K562 (cell line): ENCODE measurements around the gene SAP30L. TPM values are rescaled to one million over a fixed set of nuclear protein-coding genes. Genes with fewer than 3 reads are reported as not detected.

Source experiments
- ATAC-seq: fragments of 200-7000 bp; cut with Tn5 transposase; 3 replicates; pipeline ENCODE4 v1.9.1; 2020; ENCODE audit warnings: moderate library complexity
- BruUV-seq: library from RNA; stranded (reverse); fragments of 400-500 nt; replicated peaks from 2 replicates; lab custom pipeline; 2021; lab: Mats Ljungman, UMichigan
- CTCF ChIA-PET: fragments of 300-600 bp; formaldehyde crosslinking; extraction: SDS; loops from one replicate; lab custom pipeline; 2021; ENCODE audit warnings: low intra/inter-chr PET ratio; lab: Yijun Ruan, JAX
- POLR2A ChIA-PET: fragments of 300-600, 350-650 bp; sonication (Branson Sonifier 250); formaldehyde crosslinking; extraction: SDS; loops from one replicate; lab custom pipeline; 2021; ENCODE audit warnings: antibody characterized with exemption, inconsistent platforms; lab: Yijun Ruan, JAX
- DNase-seq, 4 experiments: peaks; one replicate each; pipeline versions ENCODE4 v3.0.0 to v3.0.0-alpha.2; 2011 to 2018; ENCODE audit warnings: low spot score in 3 of 4, mixed read lengths in 3 of 4; ENCODE audit errors: extremely low read depth in 1 of 4
- FAIRE-seq: peaks from 2 replicates; lab custom pipeline; 2011; peaks lifted over from hg19 to GRCh38; lab: Jason Lieb, UNC
- H2AFZ ChIP-seq: 2 replicates; pipeline ENCODE4 v1.6.0; 2011; ENCODE audit warnings: low read depth, low read length, control low read depth, inconsistent platforms
- H3K27ac ChIP-seq: fragments of 200-600 bp; 3 replicates; pipeline ENCODE4 v1.8.0; 2011; ENCODE audit warnings: low read depth, mild to moderate bottlenecking, control low read depth, inconsistent platforms, low read length, moderate library complexity, mixed read lengths; ENCODE audit errors: extremely low read depth
- H3K27me3 ChIP-seq, 2 experiments: fragments of 300-600 bp in 1 of 2; 2 replicates in 1 of 2; 3 replicates in 1 of 2; pipeline versions ENCODE4 v1.6.0 to v1.8.0; 2011; ENCODE audit warnings: inconsistent platforms in 2 of 2, low read length in 2 of 2, mild to moderate bottlenecking in 1 of 2, mixed read lengths in 1 of 2, moderate library complexity in 1 of 2; ENCODE audit not compliant: control insufficient read depth in 2 of 2, insufficient read depth in 2 of 2
- H3K36me3 ChIP-seq: fragments of 300-600 bp; 3 replicates; pipeline ENCODE4 v1.8.0; 2011; ENCODE audit warnings: mild to moderate bottlenecking, low read length, inconsistent platforms; ENCODE audit not compliant: control insufficient read depth, insufficient read depth
- H3K4me1 ChIP-seq, 2 experiments: fragments of 200-600 bp in 1 of 2; replicated peaks in 1 of 2; 2 replicates in 1 of 2; 3 replicates in 1 of 2; pipeline versions ENCODE4 v1.5.1 to v1.8.0; 2011; ENCODE audit warnings: inconsistent platforms in 2 of 2, low read length in 2 of 2, mild to moderate bottlenecking in 1 of 2, mixed read lengths in 1 of 2, moderate library complexity in 1 of 2; ENCODE audit not compliant: control insufficient read depth in 2 of 2, insufficient read depth in 2 of 2
- H3K4me2 ChIP-seq: 2 replicates; pipeline ENCODE4 v1.6.1; 2011; ENCODE audit warnings: low read length, control low read depth, inconsistent platforms, mixed read lengths; ENCODE audit not compliant: insufficient read depth
- H3K4me3 ChIP-seq: fragments of 200-600 bp; sonication (generic), shearing (Covaris generic); 2 replicates; pipeline ENCODE4 v1.5.1; 2016; ENCODE audit warnings: control low read depth, inconsistent platforms
- H3K79me2 ChIP-seq: fragments of 200-600 bp; 3 replicates; pipeline ENCODE4 v1.8.0; 2011; ENCODE audit warnings: low read length, inconsistent platforms; ENCODE audit not compliant: control insufficient read depth, insufficient read depth
- H3K9ac ChIP-seq, 2 experiments: 2 replicates each; pipeline versions ENCODE4 v1.6.0 to v1.6.1; 2011; ENCODE audit warnings: low read depth in 2 of 2, low read length in 2 of 2, control low read depth in 1 of 2, inconsistent platforms in 1 of 2, mild to moderate bottlenecking in 1 of 2, mixed read lengths in 1 of 2; ENCODE audit not compliant: insufficient read depth in 1 of 2
- H3K9me1 ChIP-seq: one replicate; pipeline ENCODE4 v1.6.0; 2011; ENCODE audit warnings: inconsistent platforms, mild to moderate bottlenecking, low read length, moderate library complexity; ENCODE audit not compliant: control insufficient read depth, insufficient read depth
- H3K9me3 ChIP-seq: replicated peaks from 2 replicates; pipeline ENCODE4 v1.5.1; 2011; ENCODE audit warnings: low read depth, low read length, inconsistent platforms; ENCODE audit not compliant: control insufficient read depth, insufficient read depth
- H4K20me1 ChIP-seq: replicated peaks from 2 replicates; pipeline ENCODE4 v1.6.1; 2011; ENCODE audit warnings: low read length, inconsistent platforms, mixed read lengths; ENCODE audit not compliant: control insufficient read depth, insufficient read depth
- HOMEZ ChIP-seq: fragments of 250-450 bp; sonication (Bioruptor Pico); IDR thresholded peaks from 2 replicates; pipeline ENCODE4 v1.4.0; 2020; ENCODE audit warnings: mild to moderate bottlenecking, moderate library complexity
- MGA ChIP-seq: fragments of 450-650 bp; IDR thresholded peaks from 2 replicates; pipeline ENCODE4 v1.6.1; 2016; ENCODE audit warnings: mild to moderate bottlenecking, moderate library complexity
- SNRNP70 ChIP-seq: fragments of 200-400 bp; formaldehyde crosslinking; optimal IDR thresholded peaks from 2 replicates; pipeline ENCODE3; 2017; ENCODE audit warnings: low read depth, low read length
- ZNF217 ChIP-seq: sonication (generic); formaldehyde crosslinking; IDR thresholded peaks from 2 replicates; pipeline ENCODE4 v1.8.0; 2022; ENCODE audit warnings: mild to moderate bottlenecking, missing genetic modification reagents
- WGBS: fragments of 100-300 bp; shearing (Covaris generic); methylation state at CpG from one replicate; pipeline ENCODE4 v1.1.6; 2016; ENCODE audit warnings: low coverage, mixed read lengths; ENCODE audit not compliant: insufficient coverage; ENCODE audit errors: missing lambda C conversion rate; 5-methylcytosine and 5-hydroxymethylcytosine counted together
- in situ Hi-C: fragments of 300-500 bp; cut with MboI; formaldehyde crosslinking; loops from 4 replicates; pipeline ENCODE4 v1.15.0; 2018; ENCODE audit warnings: inconsistent platforms, mixed read lengths
- intact Hi-C: fragments of 100-400 bp; cut with micrococcal nuclease; formaldehyde crosslinking; loops from 2 replicates; pipeline ENCODE4 v1.14.2; 2022
- polyA plus RNA-seq, 8 experiments: library from polyadenylated mRNA; depleted of rRNA in 4 of 8; stranded (reverse) in 5 of 8; unstranded in 3 of 8; fragments of >200 nt; fragmentation: Nextera tagmentation in 2 of 8; fragmentation: Illumina TruSeq in 1 of 8; extraction: Ambion mirVana in 2 of 8; extraction: Trizol in 1 of 8; gene quantifications; 2 replicates each; pipeline versions ENCODE4 v1.2.1 to v1.2.3, GENCODE V29; 2011 to 2014; ENCODE audit warnings: inconsistent platforms in 1 of 8, missing spikeins in 1 of 8
- total RNA-seq, 7 experiments: library from RNA; depleted of rRNA in 6 of 7; stranded (reverse); fragments of >200 nt in 6 of 7; fragmentation: Illumina TruSeq in 2 of 7; extraction: Trizol in 2 of 7; gene quantifications; 2 replicates each; pipeline versions ENCODE4 v1.2.1 to v1.2.3, GENCODE V29; 2011 to 2021; ENCODE audit warnings: low replicate concordance in 1 of 7
- TF ChIP-seq, protein P1 (sequence below): fragments of 450-650 bp; IDR thresholded peaks from 2 replicates; pipeline ENCODE4 v1.6.1; 2017; ENCODE audit warnings: mild to moderate bottlenecking, moderate library complexity

The SAP30L gene
- total and polyA plus RNA-seq, 9 of the 15 experiments (the other 6 are each of a cell fraction or from before 2014, with no cell fraction given), result 5.1 to 33.6 (median 28.1) TPM

- Histone ChIP-seq H2AFZ (no peak overlapping the region), H3K4me1 (peaks cover 0 to 25% of the 10 kb centered on the region in 2 experiments; a peak in 1 of 5 replicates), H3K79me2 (no peaks in the 10 kb centered on the region), H3K36me3 (no peaks in the 10 kb centered on the region), H3K4me2 (no peak overlapping the region), H3K9me3 (no peaks in the 10 kb centered on the region), H3K27ac (no peak overlapping the region), H3K4me3 (no peak overlapping the region), H4K20me1 (no peaks in the 10 kb centered on the region; the same call in 1 of the 2 replicates), H3K9ac (no peak overlapping the region), H3K27me3 (peaks cover 82 to 87% of the 10 kb centered on the region in 2 experiments), H3K9me1 (no peaks in the 10 kb centered on the region)
- intact Hi-C loops (no loop called here), in situ Hi-C loops (no loop called here)
- CTCF ChIA-PET, result no interaction called here
- BruUV-seq, result no TSS peak
- FAIRE-seq (no peak), ATAC-seq (no peak), DNase-seq (no peak)
- 2% methylated on average over 11 of the region's 11 CpGs for WGBS
- POLR2A ChIA-PET, result interaction anchor here (1.1 kb wide), 1 partner anchor 20 kb away, joined by 3 read pairs; no protein-coding TSS in a partner anchor
- TF ChIP-seq ZNF217 (CRISPR knock-in tag) (no peak), MGA (no peak), SNRNP70 (no peak), HOMEZ (CRISPR knock-in tag) (no peak)
- TF ChIP-seq, protein P1, sequence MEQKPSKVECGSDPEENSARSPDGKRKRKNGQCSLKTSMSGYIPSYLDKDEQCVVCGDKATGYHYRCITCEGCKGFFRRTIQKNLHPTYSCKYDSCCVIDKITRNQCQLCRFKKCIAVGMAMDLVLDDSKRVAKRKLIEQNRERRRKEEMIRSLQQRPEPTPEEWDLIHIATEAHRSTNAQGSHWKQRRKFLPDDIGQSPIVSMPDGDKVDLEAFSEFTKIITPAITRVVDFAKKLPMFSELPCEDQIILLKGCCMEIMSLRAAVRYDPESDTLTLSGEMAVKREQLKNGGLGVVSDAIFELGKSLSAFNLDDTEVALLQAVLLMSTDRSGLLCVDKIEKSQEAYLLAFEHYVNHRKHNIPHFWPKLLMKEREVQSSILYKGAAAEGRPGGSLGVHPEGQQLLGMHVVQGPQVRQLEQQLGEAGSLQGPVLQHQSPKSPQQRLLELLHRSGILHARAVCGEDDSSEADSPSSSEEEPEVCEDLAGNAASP, result no peak
Measured at GRCh38 chr5:154481584-154482381, 36.0 kb downstream of the SAP30L start.
